Activated CD8-positive, alpha-beta memory T cell treated with anti-CD3 and anti-CD28 coated beads, Interleukin-2, amount 50 U/mL, for 24 hours (primary cell): ENCODE data around the gene GRAMD2B.
"Not testable (repeated sequence)": the region's sequence is repeated elsewhere in the genome, so short reads cannot be mapped to it uniquely, and the experiment has no call there.

Experiments used
- DNase-seq: peaks from one replicate; pipeline ENCODE4 v3.0.0-alpha.2; 2020; ENCODE audit errors: extremely low read depth

GRAMD2B gene

GRCh38 chr5:126513302-126513701 is 90.1 kb downstream of the GRAMD2B start:
- DNase-seq, result no peak

- DNase-seq, result no peak
Measured at GRCh38 chr5:126513703-126514102, 90.5 kb downstream of the GRAMD2B start.

- no peak for DNase-seq
Measured at GRCh38 chr5:126514131-126514557, 90.9 kb downstream of the GRAMD2B start.

GRCh38 chr5:126514558-126515141 is 91.4 kb downstream of the GRAMD2B start:
- DNase-seq, result no peak

- no peak for DNase-seq
Measured at GRCh38 chr5:126515337-126515736, 92.1 kb downstream of the GRAMD2B start.

- no peak for DNase-seq
Measured at GRCh38 chr5:126516133-126516532, 92.9 kb downstream of the GRAMD2B start.

GRCh38 chr5:126516852-126517251 is 93.6 kb downstream of the GRAMD2B start:
- DNase-seq, result no peak

GRCh38 chr5:126519223-126519622 is 96.0 kb downstream of the GRAMD2B start:
- DNase-seq, result not testable (repeated sequence)

GRCh38 chr5:126519637-126520592 is 96.7 kb downstream of the GRAMD2B start:
- no peak for DNase-seq

GRCh38 chr5:126520593-126520953 is 97.4 kb downstream of the GRAMD2B start:
- no peak for DNase-seq

- no peak for DNase-seq
Measured at GRCh38 chr5:126521130-126521529, 97.9 kb downstream of the GRAMD2B start.

- DNase-seq, result no peak
Measured at GRCh38 chr5:126523818-126524510, 100.8 kb downstream of the GRAMD2B start.

- no peak for DNase-seq
Measured at GRCh38 chr5:126525630-126526245, 102.5 kb downstream of the GRAMD2B start.

GRCh38 chr5:126526493-126526892 is 103.3 kb downstream of the GRAMD2B start:
- DNase-seq, result no peak

- no peak for DNase-seq
Measured at GRCh38 chr5:126527158-126527557, 103.9 kb downstream of the GRAMD2B start.

GRCh38 chr5:126527892-126528291 is 104.7 kb downstream of the GRAMD2B start:
- DNase-seq, result no peak

- no peak for DNase-seq
Measured at GRCh38 chr5:126531543-126532120, 108.4 kb downstream of the GRAMD2B start.

- no peak for DNase-seq
Measured at GRCh38 chr5:126534553-126534952, 111.3 kb downstream of the GRAMD2B start.

GRCh38 chr5:126535856-126536545 is 112.8 kb downstream of the GRAMD2B start:
- no peak for DNase-seq

GRCh38 chr5:126536874-126537273 is 113.7 kb downstream of the GRAMD2B start:
- DNase-seq, result no peak

- no peak for DNase-seq
Measured at GRCh38 chr5:126538579-126538978, 115.4 kb downstream of the GRAMD2B start.
